Sigmoid colon (tissue), 4 donors: ENCODE results near the gene RBM28.

Experiments used
- POLR2A ChIP-seq, 2 donors: fragments of 450-650 bp; IDR thresholded peaks; one replicate each; pipeline ENCODE4 v1.6.1; 2016; ENCODE audit warnings: antibody characterized with exemption in 2 of 2, mild to moderate bottlenecking in 2 of 2, moderate library complexity in 2 of 2
- POLR2AphosphoS5 ChIP-seq, 4 donors: sonication (generic); formaldehyde crosslinking; IDR thresholded peaks; one replicate each; pipeline ENCODE4 v1.6.1; 2017; ENCODE audit warnings: antibody characterized with exemption in 4 of 4
- TF ChIP-seq, protein P1 (sequence below), 4 experiments: fragments of 450-650 bp in 3 of 4; fragments of 200-600 bp in 1 of 4; IDR thresholded peaks; one replicate each; pipeline ENCODE4 v1.5.1; 2016 to 2019; ENCODE audit warnings: antibody characterized with exemption in 4 of 4, mild to moderate bottlenecking in 3 of 4, moderate library complexity in 2 of 4

DNA sequence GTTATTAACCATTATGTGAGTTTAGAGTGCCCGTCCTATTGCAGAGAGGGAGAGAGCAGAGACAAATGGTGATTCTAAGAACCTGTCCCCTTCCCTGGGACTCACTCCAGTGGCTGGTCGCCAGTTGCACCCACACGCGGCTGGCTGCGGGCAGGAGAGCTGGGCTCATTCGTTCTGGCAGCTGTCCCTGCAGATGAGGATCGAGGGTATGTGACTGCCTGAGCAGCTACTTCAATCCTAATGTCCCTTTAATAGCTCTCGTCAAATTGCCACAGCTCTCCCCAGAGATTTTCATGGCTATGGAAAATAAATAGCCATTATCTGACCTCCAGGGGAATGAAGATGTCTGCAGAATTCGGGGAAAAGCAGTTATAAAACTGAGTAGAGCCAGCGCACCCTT lies 41.6 kb downstream of the RBM28 start:
- TF ChIP-seq, protein P1, sequence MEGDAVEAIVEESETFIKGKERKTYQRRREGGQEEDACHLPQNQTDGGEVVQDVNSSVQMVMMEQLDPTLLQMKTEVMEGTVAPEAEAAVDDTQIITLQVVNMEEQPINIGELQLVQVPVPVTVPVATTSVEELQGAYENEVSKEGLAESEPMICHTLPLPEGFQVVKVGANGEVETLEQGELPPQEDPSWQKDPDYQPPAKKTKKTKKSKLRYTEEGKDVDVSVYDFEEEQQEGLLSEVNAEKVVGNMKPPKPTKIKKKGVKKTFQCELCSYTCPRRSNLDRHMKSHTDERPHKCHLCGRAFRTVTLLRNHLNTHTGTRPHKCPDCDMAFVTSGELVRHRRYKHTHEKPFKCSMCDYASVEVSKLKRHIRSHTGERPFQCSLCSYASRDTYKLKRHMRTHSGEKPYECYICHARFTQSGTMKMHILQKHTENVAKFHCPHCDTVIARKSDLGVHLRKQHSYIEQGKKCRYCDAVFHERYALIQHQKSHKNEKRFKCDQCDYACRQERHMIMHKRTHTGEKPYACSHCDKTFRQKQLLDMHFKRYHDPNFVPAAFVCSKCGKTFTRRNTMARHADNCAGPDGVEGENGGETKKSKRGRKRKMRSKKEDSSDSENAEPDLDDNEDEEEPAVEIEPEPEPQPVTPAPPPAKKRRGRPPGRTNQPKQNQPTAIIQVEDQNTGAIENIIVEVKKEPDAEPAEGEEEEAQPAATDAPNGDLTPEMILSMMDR (IDR thresholded peaks at IDR 0.05), result no peak
- no peak for TF ChIP-seq POLR2A (IDR thresholded peaks at IDR 0.05)
- no peak for TF ChIP-seq POLR2AphosphoS5 (IDR thresholded peaks at IDR 0.05)
